HL-60 (cell line): ENCODE data around the gene FAAP20.

Experiments
- CTCF ChIP-seq: IDR thresholded peaks from one replicate; pipeline ENCODE4 v1.5.1; 2011; ENCODE audit warnings: low read length, control low read depth, inconsistent platforms; ENCODE audit not compliant: insufficient read depth
- GABPA ChIP-seq: IDR thresholded peaks from 2 replicates; pipeline ENCODE4 v1.6.1; 2012; ENCODE audit warnings: low read depth
- POLR2AphosphoS5 ChIP-seq: IDR thresholded peaks from 2 replicates; pipeline ENCODE4 v1.6.1; 2012; ENCODE audit warnings: low read depth
- REST ChIP-seq: IDR thresholded peaks from 2 replicates; pipeline ENCODE4 v1.6.1; 2012; ENCODE audit warnings: low read depth; ENCODE audit not compliant: insufficient replicate concordance

GRCh38 chr1:2175055-2175414, 19.5 kb downstream of the FAAP20 start:
- TF ChIP-seq CTCF: no peak
- TF ChIP-seq REST: no peak
- TF ChIP-seq GABPA: no peak
- no peak for TF ChIP-seq POLR2AphosphoS5
